GM19468 (cell line): Measurements from ENCODE around the gene SYCE1.
"Not testable (repeated sequence)": the region's sequence is repeated elsewhere in the genome, so short reads cannot be mapped to it uniquely, and the experiment has no call there.

Source experiments
- ATAC-seq: cut with Tn5 transposase; IDR thresholded peaks from one replicate; pipeline ENCODE4 v1.9.1; 2021; ENCODE audit warnings: mild to moderate bottlenecking, moderate library complexity, moderate number of reproducible peaks; ENCODE audit not compliant: unreplicated experiment; ENCODE audit errors: extremely low read depth

SYCE1 gene

GRCh38 chr10:133564816-133565215 lies 567 bp downstream of the SYCE1 start:
- ATAC-seq = no peak

GRCh38 chr10:133559216-133559615 lies 6.2 kb downstream of the SYCE1 start:
- no peak for ATAC-seq

- no peak for ATAC-seq
Observed at GRCh38 chr10:133557381-133557780, 8.0 kb downstream of the SYCE1 start.

GRCh38 chr10:133555521-133555920 lies 9.9 kb downstream of the SYCE1 start:
- ATAC-seq = no peak

- no peak for ATAC-seq
Observed at GRCh38 chr10:133554600-133554999, 10.8 kb downstream of the SYCE1 start.

- ATAC-seq = no peak
Observed at GRCh38 chr10:133544506-133544905, 20.9 kb downstream of the SYCE1 start.

GRCh38 chr10:133541441-133541975 lies 23.9 kb downstream of the SYCE1 start:
- not testable (repeated sequence) for ATAC-seq

- no peak for ATAC-seq
Observed at GRCh38 chr10:133537546-133538545, 27.5 kb downstream of the SYCE1 start.

GRCh38 chr10:133536198-133536597 lies 29.2 kb downstream of the SYCE1 start:
- ATAC-seq = no peak

GRCh38 chr10:133534417-133534816 lies 31.0 kb downstream of the SYCE1 start:
- no peak for ATAC-seq

- no peak for ATAC-seq
Observed at GRCh38 chr10:133532871-133533270, 32.5 kb downstream of the SYCE1 start.

GRCh38 chr10:133530506-133530905 lies 34.9 kb downstream of the SYCE1 start:
- ATAC-seq = no peak

GRCh38 chr10:133529576-133529946 lies 35.8 kb downstream of the SYCE1 start:
- ATAC-seq = no peak

GRCh38 chr10:133528845-133529575 lies 36.4 kb downstream of the SYCE1 start:
- no peak for ATAC-seq

GRCh38 chr10:133528296-133528844 lies 37.0 kb downstream of the SYCE1 start:
- no peak for ATAC-seq

GRCh38 chr10:133527771-133528271 lies 37.6 kb downstream of the SYCE1 start:
- ATAC-seq = no peak

- ATAC-seq = no peak
Observed at GRCh38 chr10:133526957-133527588, 38.3 kb downstream of the SYCE1 start, which contains the start of gene CYP2E1. TSS of gene CYP2E1 (plus strand) at chr10:133527363. CDS start at chr10:133527396, 33 bp downstream.

GRCh38 chr10:133525444-133525843 lies 39.9 kb downstream of the SYCE1 start:
- no peak for ATAC-seq

- no peak for ATAC-seq
Observed at GRCh38 chr10:133523631-133524203, 41.7 kb downstream of the SYCE1 start.
